Neural progenitor cell (in vitro differentiated cells): ENCODE results near the gene CD80. TPM values are rescaled to one million over a fixed set of nuclear protein-coding genes. Genes with fewer than 3 reads are reported as not detected.

Experiments used
- total RNA-seq: library from RNA; depleted of rRNA; stranded (reverse); fragments of >200 nt; gene quantifications from 2 replicates; pipeline ENCODE4 v1.2.3, GENCODE V29; 2015; ENCODE audit warnings: low replicate concordance

CD80 gene
- total RNA-seq, 1 donor from 2014 or later = 0.30 TPM

Other genes with a start within 250 kb of the CD80 start
- gene TMEM39A, start 96.0 kb downstream of the CD80 start, total RNA-seq = 41.2 and 43.0 TPM in 2 replicates
- gene POGLUT1, start 90.7 kb downstream of the CD80 start, total RNA-seq = 19.7 and 20.1 TPM in 2 replicates
- 66.0 and 91.7 TPM in 2 replicates for gene TIMMDC1, start 61.1 kb downstream of the CD80 start, total RNA-seq
- gene ADPRH, start 19.9 kb upstream of the CD80 start, total RNA-seq = 0.77 and 1.4 TPM in 2 replicates
- gene PLA1A, start 38.3 kb upstream of the CD80 start, total RNA-seq = not detected in 2 replicates
- 0.95 and 1.5 TPM in 2 replicates for gene POPDC2, start 101.0 kb upstream of the CD80 start, total RNA-seq
- 20.9 and 23.6 TPM in 2 replicates for gene COX17, start 117.8 kb upstream of the CD80 start, total RNA-seq
- gene CFAP91, start 143.4 kb upstream of the CD80 start, total RNA-seq = 11.9 and 19.9 TPM in 2 replicates
- gene NR1I2, start 222.5 kb upstream of the CD80 start, total RNA-seq = 0.22 and 0.69 TPM in 2 replicates